HUES48 (cell line): ENCODE measurements around the gene KLHL29.

Experiments
- H3K27ac ChIP-seq: one replicate; pipeline ENCODE4 v1.7.0; 2013; ENCODE audit warnings: low read depth, low read length, inconsistent platforms
- H3K27me3 ChIP-seq: 2 replicates; pipeline ENCODE4 v1.6.1; 2013; ENCODE audit warnings: mild to moderate bottlenecking, low read length; ENCODE audit not compliant: control insufficient read depth, insufficient read depth
- H3K36me3 ChIP-seq: 2 replicates; pipeline ENCODE4 v1.6.1; 2013; ENCODE audit warnings: low read length; ENCODE audit not compliant: control insufficient read depth, insufficient read depth
- H3K4me1 ChIP-seq: 2 replicates; pipeline ENCODE4 v1.6.1; 2013; ENCODE audit warnings: mild to moderate bottlenecking, low read length; ENCODE audit not compliant: control insufficient read depth, insufficient read depth
- H3K4me3 ChIP-seq: 2 replicates; pipeline ENCODE4 v1.5.1; 2013; ENCODE audit warnings: mild to moderate bottlenecking, low read depth, low read length
- H3K9ac ChIP-seq: 2 replicates; pipeline ENCODE4 v1.6.1; 2013; ENCODE audit warnings: mild to moderate bottlenecking, low read depth, low read length, moderate library complexity
- H3K9me3 ChIP-seq: 2 replicates; pipeline ENCODE4 v1.6.1; 2013; ENCODE audit warnings: low read length; ENCODE audit not compliant: control insufficient read depth, insufficient read depth

KLHL29 gene

DNA sequence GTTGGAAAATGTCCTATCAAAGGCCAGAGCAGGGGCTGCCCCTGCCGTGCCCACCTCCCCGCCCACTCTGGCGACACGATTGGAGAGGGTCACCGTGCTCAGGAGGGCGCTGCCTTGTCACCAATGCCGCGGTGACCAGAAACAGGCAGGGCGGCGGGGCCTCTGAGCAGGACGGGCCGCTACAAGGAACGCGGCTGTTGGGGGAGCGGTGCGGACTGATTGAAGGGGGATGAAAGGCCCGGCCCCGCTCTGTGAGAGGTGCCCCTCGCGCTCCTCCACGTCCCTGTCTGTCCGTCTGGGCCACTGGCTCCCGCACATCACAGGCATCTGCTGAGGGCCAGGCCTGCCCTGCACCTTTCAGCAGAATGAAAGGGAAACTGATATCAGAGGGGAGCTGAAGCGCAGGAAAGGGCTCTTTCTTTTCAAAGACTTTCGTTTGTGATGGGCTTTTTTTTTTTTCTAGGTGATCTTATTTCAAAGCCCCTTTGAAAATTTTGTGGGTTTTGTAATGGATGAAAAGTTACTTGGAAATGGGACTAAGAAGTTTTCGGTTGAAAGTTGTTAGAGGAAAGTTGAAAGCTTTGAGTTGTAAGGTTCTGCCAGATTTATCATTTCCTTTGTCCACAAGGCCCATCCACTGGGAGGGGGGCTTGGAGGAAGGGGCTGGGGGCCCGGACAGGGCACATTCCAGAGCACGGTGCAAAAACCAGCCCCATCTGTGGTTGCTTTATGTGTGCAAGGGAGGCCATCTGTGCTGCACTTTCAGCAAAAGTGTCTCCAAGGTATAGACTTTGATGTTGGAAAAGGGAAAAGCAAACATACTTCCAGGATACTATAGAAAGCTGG is 244.2 kb downstream of the KLHL29 start:
- no peaks in the 10 kb centered on the region for H3K27me3 ChIP-seq
- H3K36me3 ChIP-seq = no peaks in the 10 kb centered on the region
- H3K4me1 ChIP-seq = no peaks in the 10 kb centered on the region; the same call in 1 of the 2 replicates
- H3K4me3 ChIP-seq = no peak overlapping the region
- H3K9me3 ChIP-seq = no peaks in the 10 kb centered on the region
- no peak overlapping the region for H3K9ac ChIP-seq
- no peak overlapping the region for H3K27ac ChIP-seq

DNA sequence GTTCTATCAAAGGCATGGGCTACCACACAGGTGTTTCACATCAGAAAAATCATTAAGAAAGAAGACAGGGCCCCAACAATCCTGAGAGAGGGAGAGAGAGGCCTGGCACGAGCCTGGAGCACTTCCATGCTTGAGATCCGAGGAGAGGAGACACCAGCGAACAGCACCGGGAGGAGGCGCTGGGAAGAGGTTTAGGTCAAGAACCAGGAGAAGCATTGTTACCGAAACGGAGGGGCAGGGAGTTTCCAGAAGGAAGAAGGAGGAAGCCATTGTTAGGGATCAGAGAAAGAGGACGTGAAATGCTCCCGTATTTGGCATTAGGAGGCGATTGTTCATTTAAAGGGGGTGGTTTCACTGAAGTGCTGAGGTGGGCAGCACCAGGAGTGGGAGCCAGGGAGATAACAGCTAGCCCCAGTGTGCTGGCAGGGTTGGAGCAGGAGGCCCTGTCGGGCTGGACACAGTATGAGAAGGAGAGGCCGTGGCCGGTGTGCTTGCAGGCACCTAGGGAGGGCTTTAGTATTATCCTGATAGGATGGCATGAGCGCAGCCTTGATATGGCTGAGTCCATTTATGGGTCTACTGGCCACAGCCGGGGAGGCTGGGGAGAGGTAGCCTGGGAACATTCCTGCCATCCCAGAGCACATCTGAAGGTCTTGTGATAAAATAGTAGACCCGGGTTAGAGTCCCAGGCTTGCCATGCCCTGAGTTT is 244.9 kb downstream of the KLHL29 start:
- no peak overlapping the region for H3K4me3 ChIP-seq
- H3K9ac ChIP-seq = no peak overlapping the region
- no peaks in the 10 kb centered on the region for H3K9me3 ChIP-seq
- H3K4me1 ChIP-seq = no peaks in the 10 kb centered on the region; the same call in 1 of the 2 replicates
- no peaks in the 10 kb centered on the region for H3K27me3 ChIP-seq
- H3K36me3 ChIP-seq = no peaks in the 10 kb centered on the region
- no peak overlapping the region for H3K27ac ChIP-seq

DNA sequence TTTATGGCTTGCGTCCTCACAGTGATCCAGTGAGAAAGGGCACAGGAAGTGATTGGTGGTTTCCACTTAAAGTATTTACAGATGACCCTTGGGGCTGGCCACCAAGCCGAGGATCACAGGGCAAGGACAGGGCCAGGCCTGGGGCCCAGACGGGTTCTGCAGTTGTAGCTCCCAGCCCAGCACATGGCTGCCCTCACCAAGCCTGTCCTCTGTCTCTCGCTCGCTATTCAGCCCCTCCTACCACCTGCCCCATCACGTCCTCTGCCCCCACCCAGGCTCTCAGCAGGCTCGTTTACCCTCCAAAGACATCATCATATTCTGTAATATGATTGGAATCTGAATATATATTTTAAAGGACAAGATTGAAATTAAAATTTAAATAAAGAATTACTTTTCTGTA is 246.0 kb downstream of the KLHL29 start:
- H3K4me1 ChIP-seq = no peaks in the 10 kb centered on the region; the same call in 1 of the 2 replicates
- no peak overlapping the region for H3K9ac ChIP-seq
- no peak overlapping the region for H3K4me3 ChIP-seq
- no peak overlapping the region for H3K27ac ChIP-seq
- no peaks in the 10 kb centered on the region for H3K9me3 ChIP-seq
- no peaks in the 10 kb centered on the region for H3K36me3 ChIP-seq
- H3K27me3 ChIP-seq = no peaks in the 10 kb centered on the region

DNA sequence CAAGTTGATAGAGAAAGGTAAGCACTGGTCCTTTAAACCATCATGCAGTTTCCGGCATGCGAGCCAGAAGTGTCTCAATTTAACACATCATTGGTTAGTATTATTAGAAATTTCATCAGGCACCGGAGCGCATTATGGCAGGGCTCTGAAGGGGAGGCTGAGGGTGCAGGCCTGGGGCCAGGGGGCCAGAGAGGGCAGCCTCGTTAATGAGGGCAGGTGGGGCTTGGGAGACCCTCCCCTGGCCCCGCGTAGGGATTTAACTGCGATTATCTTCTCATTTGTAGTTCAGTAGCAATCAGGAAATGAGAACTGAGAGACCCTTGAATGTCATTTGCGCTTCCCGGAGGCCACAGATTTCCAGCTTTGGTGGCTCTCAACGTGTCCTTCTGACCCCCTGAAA is 246.4 kb downstream of the KLHL29 start:
- Histone ChIP-seq H3K36me3 (no peaks in the 10 kb centered on the region), H3K9me3 (no peaks in the 10 kb centered on the region), H3K27ac (no peak overlapping the region), H3K4me1 (no peaks in the 10 kb centered on the region; the same call in 1 of the 2 replicates), H3K27me3 (no peaks in the 10 kb centered on the region), H3K4me3 (no peak overlapping the region), H3K9ac (no peak overlapping the region)

DNA sequence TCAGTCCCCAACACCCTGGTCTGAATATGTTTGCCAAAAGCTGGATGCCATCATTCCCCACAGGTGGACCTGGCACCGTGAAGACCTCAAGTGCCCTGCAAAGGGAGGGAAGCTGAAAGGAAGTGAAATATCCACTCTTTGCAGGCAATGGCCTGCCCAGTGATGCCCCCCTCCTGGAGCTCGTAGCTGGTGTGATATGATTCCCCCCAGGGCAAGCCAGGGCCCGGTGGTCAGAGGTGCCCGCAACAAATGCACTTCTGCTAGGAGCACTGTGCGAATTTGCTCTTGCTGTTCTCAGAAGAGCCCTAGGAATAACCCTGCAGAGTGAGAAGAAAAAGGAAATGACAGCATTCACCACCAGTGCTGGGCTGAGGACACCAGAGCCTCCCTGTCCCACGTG is 247.4 kb downstream of the KLHL29 start:
- H3K4me1 ChIP-seq = no peaks in the 10 kb centered on the region; the same call in 1 of the 2 replicates
- no peak overlapping the region for H3K27ac ChIP-seq
- H3K27me3 ChIP-seq = no peaks in the 10 kb centered on the region
- H3K9ac ChIP-seq = no peak overlapping the region
- no peak overlapping the region for H3K4me3 ChIP-seq
- no peaks in the 10 kb centered on the region for H3K36me3 ChIP-seq
- no peaks in the 10 kb centered on the region for H3K9me3 ChIP-seq

DNA sequence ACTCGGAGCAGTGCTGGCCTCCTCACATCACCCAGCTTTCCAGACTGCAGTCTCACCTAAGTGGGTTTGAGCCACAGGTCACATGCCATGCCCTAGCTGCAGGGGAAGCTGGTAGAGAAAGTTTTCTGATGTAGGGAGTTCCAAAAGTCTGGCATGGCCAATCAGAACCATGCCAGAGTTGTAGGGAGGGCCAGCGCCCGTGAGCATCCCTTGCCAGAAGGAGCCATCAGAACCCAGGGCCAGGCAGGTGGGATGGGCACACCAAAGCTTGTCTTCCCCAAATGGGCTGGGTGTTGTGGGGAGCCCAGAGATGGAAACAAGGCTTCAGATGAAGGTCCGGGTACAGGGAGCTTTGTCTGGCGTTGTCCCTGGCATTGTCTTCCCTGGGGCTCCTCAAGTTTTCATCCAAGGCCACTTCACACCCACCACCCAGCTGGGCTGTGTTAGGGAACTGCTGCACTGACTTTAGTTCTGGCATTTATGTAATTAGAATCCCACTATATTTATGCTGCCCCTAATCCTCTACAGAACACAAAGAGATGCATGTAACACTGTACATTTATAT is 247.9 kb downstream of the KLHL29 start:
- Histone ChIP-seq H3K4me1 (no peaks in the 10 kb centered on the region), H3K9me3 (no peaks in the 10 kb centered on the region), H3K36me3 (no peaks in the 10 kb centered on the region), H3K4me3 (no peak overlapping the region), H3K27ac (no peak overlapping the region), H3K27me3 (no peaks in the 10 kb centered on the region), H3K9ac (no peak overlapping the region)

DNA sequence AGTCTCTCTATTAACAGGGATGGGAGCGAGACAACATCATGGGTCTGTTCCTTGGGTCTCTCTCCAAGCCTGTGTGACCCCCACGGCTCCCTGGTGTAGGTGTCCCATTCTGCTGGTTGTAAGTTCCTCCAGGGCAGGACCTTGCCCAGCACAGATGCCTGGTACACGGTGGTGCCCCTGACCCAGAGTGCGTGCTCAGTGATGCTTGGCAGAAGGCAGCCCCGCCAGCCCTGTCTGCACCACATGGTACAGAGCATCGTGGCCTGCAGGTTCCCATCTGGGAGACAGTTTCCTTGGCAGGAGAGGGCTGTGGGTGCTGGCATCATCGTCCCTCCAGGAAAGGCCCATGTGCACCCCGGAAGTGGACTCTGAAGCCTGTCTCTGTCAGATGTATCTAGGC is 249.0 kb downstream of the KLHL29 start:
- Histone ChIP-seq H3K36me3 (no peaks in the 10 kb centered on the region), H3K9ac (no peak overlapping the region), H3K9me3 (no peaks in the 10 kb centered on the region), H3K4me1 (no peaks in the 10 kb centered on the region), H3K27ac (no peak overlapping the region), H3K27me3 (no peaks in the 10 kb centered on the region), H3K4me3 (no peak overlapping the region)

DNA sequence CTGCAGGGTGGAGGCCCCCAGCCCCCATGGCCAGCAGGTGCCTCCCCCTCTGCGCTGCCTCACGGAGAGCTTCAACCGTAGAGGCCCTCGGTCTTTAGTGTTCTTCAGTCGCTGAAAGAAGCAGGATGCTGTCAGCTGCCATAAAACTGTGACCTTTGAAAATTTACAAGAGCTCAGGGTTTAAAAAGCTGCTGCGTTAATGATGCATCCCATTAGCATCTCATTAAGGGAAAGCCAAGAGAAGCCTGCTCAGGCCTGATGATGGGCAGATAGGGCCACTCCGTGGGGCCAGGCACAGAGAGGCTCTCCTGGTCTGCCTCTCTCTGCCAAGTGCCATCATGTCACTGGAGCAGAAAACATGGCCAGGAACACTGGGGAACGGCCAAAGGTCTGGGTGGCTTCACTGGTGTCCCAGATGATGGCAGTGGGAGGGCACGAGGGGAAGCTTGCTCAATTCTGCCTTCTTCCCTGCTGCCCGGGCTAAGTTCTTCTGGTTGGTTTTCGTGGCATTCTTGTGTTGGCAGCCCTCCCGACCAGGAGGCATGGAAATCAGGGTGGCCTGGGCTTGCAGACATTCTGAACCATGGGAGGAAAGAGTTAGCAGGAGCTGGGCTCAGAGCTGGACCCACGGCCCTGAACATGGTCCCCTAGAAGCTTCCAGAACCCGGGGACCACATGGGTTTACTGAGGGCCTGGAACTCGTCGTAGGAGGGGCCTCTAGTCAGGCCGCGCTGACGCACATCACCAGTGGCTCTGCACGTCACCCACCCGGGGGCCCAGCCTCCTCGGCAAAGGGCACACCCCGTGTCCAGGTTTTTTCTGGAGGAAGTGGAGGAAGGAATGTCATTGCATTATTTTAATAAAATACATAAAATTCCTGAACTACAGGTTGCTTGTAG is 250.7 kb downstream of the KLHL29 start:
- Histone ChIP-seq H3K4me1 (no peaks in the 10 kb centered on the region), H3K9me3 (no peaks in the 10 kb centered on the region), H3K36me3 (no peaks in the 10 kb centered on the region), H3K27me3 (no peaks in the 10 kb centered on the region), H3K4me3 (no peak overlapping the region), H3K9ac (no peak overlapping the region), H3K27ac (no peak overlapping the region)

DNA sequence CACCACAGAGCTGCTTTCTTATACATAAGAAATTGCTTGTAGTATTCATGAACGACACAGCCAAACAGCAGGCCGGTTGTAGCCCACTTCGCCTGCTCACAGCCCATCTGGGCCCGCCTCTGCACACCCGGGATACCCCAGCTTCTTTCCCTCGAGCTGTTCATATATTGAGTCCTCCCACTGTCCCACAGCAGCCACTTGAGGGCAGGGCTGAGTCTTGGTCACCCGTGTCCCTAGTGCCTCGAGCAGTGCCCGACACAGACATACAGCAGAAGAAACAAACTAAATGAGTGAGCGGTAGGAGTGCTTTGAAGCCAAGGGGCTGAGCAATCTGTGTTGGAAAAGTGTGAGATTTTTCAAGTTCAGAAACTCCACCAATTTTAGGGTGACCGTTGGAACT is 251.4 kb downstream of the KLHL29 start:
- H3K36me3 ChIP-seq = no peaks in the 10 kb centered on the region
- H3K27me3 ChIP-seq = no peaks in the 10 kb centered on the region
- no peak overlapping the region for H3K9ac ChIP-seq
- no peak overlapping the region for H3K4me3 ChIP-seq
- no peaks in the 10 kb centered on the region for H3K4me1 ChIP-seq
- H3K27ac ChIP-seq = no peak overlapping the region
- no peaks in the 10 kb centered on the region for H3K9me3 ChIP-seq

DNA sequence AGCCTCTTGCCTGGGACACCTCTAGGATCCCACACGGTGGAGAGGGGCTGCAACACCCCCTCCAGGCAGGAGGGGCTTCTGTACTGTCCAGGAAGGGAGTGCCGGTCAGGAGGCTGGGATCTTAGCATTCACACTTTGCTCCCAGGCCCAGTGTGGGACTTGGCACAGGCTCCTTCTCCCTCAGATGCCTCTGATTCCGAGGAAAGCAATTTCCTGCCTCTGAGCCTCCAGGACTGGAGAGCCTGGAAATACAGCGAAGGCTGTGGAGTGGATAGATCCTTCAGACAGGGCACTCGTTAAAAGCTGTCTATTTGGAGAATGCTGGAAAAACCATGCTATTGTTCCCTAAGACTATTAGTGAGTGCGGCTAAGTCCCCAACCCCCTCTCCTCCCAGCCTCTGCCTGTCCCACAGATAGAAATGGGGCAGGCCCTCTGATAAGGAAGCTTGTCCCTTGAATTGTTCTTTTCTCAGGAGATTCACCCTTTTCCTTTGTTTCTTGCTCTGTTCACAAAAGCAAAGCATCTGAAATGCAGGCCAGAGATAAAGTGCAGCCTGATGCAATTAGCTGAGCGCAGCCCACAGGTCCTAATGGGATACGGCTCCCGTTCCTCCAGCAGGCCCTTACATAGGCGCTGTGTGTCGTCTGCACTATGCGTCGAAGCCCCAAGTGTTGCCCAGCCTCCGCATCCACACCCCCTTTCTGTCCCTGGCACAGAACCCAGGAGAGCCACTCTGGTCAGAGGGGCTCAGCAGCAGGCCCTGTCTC is 252.2 kb downstream of the KLHL29 start:
- Histone ChIP-seq H3K9ac (no peak overlapping the region), H3K27me3 (no peaks in the 10 kb centered on the region), H3K9me3 (no peaks in the 10 kb centered on the region), H3K36me3 (no peaks in the 10 kb centered on the region), H3K27ac (peak overlapping the region; percentile 53), H3K4me1 (no peaks in the 10 kb centered on the region), H3K4me3 (no peak overlapping the region)
